GM23248 (cell line): ENCODE measurements around the gene TRABD. TPM values are rescaled to one million over a fixed set of nuclear protein-coding genes. Genes with fewer than 3 reads are reported as not detected.

ENCODE experiments used
- DNase-seq: peaks from one replicate; pipeline ENCODE4 v3.0.0-alpha.2; 2015
- H2AFZ ChIP-seq: fragments of 200-600 bp; sonication (generic); 2 replicates; pipeline ENCODE4 v1.6.1; 2016; ENCODE audit warnings: antibody characterized with exemption
- H3F3A ChIP-seq: fragments of 200-600 bp; sonication (generic); 2 replicates; pipeline ENCODE4 v1.6.1; 2016; ENCODE audit warnings: mild to moderate bottlenecking, antibody characterized with exemption, mixed run types; ENCODE audit not compliant: insufficient read depth
- H3K27ac ChIP-seq: fragments of 200-600 bp; sonication (generic); 2 replicates; pipeline ENCODE4 v1.5.1; 2016; ENCODE audit warnings: mild to moderate bottlenecking
- H3K27me3 ChIP-seq: fragments of 200-600 bp; sonication (generic); replicated peaks from 2 replicates; pipeline ENCODE4 v1.6.1; 2016; ENCODE audit warnings: mild to moderate bottlenecking; ENCODE audit not compliant: insufficient read depth
- H3K36me3 ChIP-seq: fragments of 200-600 bp; sonication (generic); 2 replicates; pipeline ENCODE4 v1.6.1; 2016; ENCODE audit warnings: low read depth, mild to moderate bottlenecking
- H3K4me1 ChIP-seq: fragments of 200-600 bp; sonication (generic); 2 replicates; pipeline ENCODE4 v1.6.1; 2016; ENCODE audit warnings: mild to moderate bottlenecking; ENCODE audit not compliant: insufficient read depth
- H3K4me2 ChIP-seq: fragments of 200-600 bp; sonication (generic); one replicate; pipeline ENCODE4 v1.6.1; 2016; ENCODE audit warnings: mild to moderate bottlenecking; ENCODE audit not compliant: unreplicated experiment
- H3K4me3 ChIP-seq: fragments of 200-600 bp; sonication (generic); 2 replicates; pipeline ENCODE4 v1.5.1; 2016; ENCODE audit warnings: mild to moderate bottlenecking
- H3K79me2 ChIP-seq: fragments of 200-600 bp; sonication (generic); 2 replicates; pipeline ENCODE4 v1.6.1; 2016; ENCODE audit warnings: mild to moderate bottlenecking; ENCODE audit not compliant: insufficient read depth
- H3K9ac ChIP-seq: fragments of 200-600 bp; sonication (generic); 2 replicates; pipeline ENCODE4 v1.6.1; 2016; ENCODE audit warnings: mild to moderate bottlenecking
- H3K9me2 ChIP-seq: fragments of 200-600 bp; sonication (generic); 2 replicates; pipeline ENCODE4 v1.6.1; 2016; ENCODE audit warnings: mixed run types, mild to moderate bottlenecking, moderate library complexity; ENCODE audit not compliant: insufficient read depth
- H3K9me3 ChIP-seq: fragments of 200-600 bp; sonication (generic); one replicate; pipeline ENCODE4 v1.6.1; 2017; ENCODE audit warnings: low read depth
- H4K20me1 ChIP-seq: fragments of 200-600 bp; sonication (generic); 2 replicates; pipeline ENCODE4 v1.6.0; 2016; ENCODE audit not compliant: insufficient read depth
- EZH2 ChIP-seq: fragments of 200-600 bp; sonication (generic); IDR thresholded peaks from 2 replicates; pipeline ENCODE4 v1.6.1; 2018; ENCODE audit warnings: antibody characterized with exemption, mild to moderate bottlenecking; ENCODE audit not compliant: insufficient read depth, poor library complexity, severe bottlenecking
- EZH2phosphoT487 ChIP-seq: fragments of 200-600 bp; sonication (generic); IDR thresholded peaks from 2 replicates; pipeline ENCODE4 v1.6.1; 2018; ENCODE audit warnings: antibody characterized with exemption, moderate library complexity, mild to moderate bottlenecking, low read depth; ENCODE audit not compliant: insufficient read depth
- WGBS, 2 experiments: methylation state at CpG; one replicate each; pipeline ENCODE4 v1.1.6; 2015 to 2017; ENCODE audit warnings: low lambda C conversion rate in 2 of 2, low coverage in 1 of 2; ENCODE audit errors: missing lambda C conversion rate in 2 of 2; 5-methylcytosine and 5-hydroxymethylcytosine counted together
- in situ Hi-C: fragments of 300-500 bp; cut with MboI; formaldehyde crosslinking; loops from 2 replicates; pipeline ENCODE4 v1.15.0; 2020
- polyA plus RNA-seq: library from polyadenylated mRNA; unstranded; fragments of >200 nt; fragmentation: Nextera tagmentation; extraction: Ambion mirVana; gene quantifications from 2 replicates; pipeline ENCODE4 v1.2.1, GENCODE V29; 2016
- total RNA-seq: library from RNA; depleted of rRNA; stranded (reverse); fragments of >200 nt; shearing (Covaris generic); gene quantifications from 2 replicates; pipeline ENCODE4 v1.2.3, GENCODE V29; 2014

Gene TRABD
- total and polyA plus RNA-seq, 2 experiments from 2014 or later, result 19.5 to 22.6 TPM

DNA sequence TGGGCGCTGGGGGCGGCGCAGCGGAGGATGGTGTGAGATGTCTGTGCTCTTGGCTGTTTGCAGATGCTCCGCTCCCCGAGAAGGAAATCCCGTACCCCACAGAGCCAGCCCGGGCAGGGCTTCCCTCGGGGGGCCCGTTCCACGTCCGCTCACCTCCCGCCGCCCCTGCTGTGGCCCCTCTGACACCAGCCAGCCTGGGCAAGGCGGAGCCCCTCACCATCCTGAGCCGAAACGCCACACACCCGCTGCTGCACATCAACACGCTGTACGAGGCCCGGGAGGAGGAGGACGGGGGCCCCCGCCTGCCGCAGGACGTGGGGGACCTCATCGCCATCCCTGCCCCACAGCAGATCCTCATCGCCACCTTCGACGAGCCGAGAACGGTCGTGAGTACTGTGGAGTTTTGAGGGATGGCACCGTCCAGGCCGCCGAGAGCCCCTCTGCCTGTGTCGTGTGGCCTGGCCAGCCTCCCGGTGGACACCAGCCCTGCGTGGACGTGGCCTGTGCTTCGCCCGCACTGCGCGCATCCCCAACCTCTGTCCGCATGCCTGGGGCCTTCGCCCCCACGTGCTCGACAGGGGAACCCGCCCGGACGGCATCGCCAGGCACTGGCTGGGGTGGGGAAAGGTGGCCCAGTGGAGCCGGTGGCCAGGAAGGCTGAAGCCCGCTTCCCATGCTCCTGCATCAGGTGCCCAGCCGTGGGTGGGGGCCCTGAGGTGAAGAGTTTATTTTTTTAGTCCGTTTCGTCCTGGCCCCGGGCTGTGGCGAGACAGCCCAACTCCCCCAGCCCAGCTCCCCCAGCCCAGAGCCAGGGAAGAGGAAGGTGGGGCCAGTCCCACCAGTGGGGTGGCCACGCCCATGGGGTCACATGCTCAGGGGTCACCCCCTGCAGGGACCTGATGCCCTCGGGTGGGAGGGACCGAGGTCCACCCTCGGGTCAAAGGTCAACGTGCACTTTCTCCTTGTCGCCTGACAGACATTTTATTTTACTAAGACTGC, 6.5 kb upstream of the TRABD start:
- H3K9me2 ChIP-seq, result no peaks in the 10 kb centered on the region
- H3K36me3 ChIP-seq, result no peaks in the 10 kb centered on the region
- H4K20me1 ChIP-seq, result no peaks in the 10 kb centered on the region
- no peak overlapping the region for H3K9ac ChIP-seq
- no peak overlapping the region for H3K27ac ChIP-seq
- 46 to 51% methylated on average over 51 to 62 of the region's 64 CpGs for WGBS, 2 experiments
- no peaks in the 10 kb centered on the region for H3F3A ChIP-seq
- 0 out of 2 replicates have a peak, but pooled peaks cover 3% of the 10 kb centered on the region for H3K27me3 ChIP-seq
- no peaks in the 10 kb centered on the region for H3K79me2 ChIP-seq
- no peak overlapping the region for H2AFZ ChIP-seq
- in situ Hi-C loops, result no loop called here
- TF ChIP-seq EZH2phosphoT487 (no peak), EZH2 (no peak)
- no peak overlapping the region for H3K4me3 ChIP-seq
- no peaks in the 10 kb centered on the region for H3K4me1 ChIP-seq
- DNase-seq, result no peak
- no peak overlapping the region for H3K4me2 ChIP-seq
- no peaks in the 10 kb centered on the region for H3K9me3 ChIP-seq

DNA sequence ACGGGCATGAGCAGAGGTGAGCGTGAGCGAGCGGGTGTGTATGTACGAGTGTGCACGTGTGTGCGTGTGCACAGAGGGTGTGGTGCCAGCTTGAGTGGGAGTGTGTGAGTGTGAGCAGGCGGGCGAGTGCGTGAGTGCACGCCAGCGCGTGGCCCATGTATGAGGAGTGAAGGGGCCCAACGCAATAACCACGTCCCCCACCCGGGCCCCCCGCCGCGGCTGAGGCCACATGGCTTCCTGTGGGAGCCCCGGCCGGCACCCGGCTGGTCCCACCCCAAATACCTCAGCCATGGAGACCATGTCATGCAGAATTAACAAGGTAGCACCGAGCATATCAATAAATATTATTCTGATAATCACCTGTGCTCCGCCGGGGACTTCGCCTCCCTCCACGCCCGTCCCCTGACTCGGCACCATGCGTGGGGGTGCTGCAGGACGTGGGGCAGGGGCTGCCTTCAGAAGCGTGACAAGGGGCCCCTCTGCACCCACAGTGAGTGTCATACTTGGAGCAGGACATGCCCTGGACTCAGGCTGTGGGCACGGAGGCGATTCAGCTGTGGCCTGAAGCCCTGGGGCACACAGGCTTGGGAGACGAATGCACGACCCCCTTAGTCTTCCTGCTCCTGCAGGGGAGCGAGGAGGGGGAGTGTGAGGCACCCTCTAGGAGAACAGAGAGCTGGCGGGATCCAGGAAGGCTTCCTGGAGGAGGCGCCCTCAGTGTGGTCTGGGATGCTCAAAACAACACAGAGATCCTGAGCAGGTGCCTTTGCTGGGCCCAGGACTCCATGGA, 5.6 kb upstream of the TRABD start:
- Histone ChIP-seq H3K27ac (no peak overlapping the region), H3K4me3 (no peak overlapping the region), H3K4me2 (no peak overlapping the region), H4K20me1 (no peaks in the 10 kb centered on the region), H2AFZ (no peak overlapping the region), H3K4me1 (no peaks in the 10 kb centered on the region), H3K27me3 (0 out of 2 replicates have a peak, but pooled peaks cover 3% of the 10 kb centered on the region), H3K9me2 (no peaks in the 10 kb centered on the region), H3F3A (no peaks in the 10 kb centered on the region), H3K9ac (no peak overlapping the region), H3K9me3 (no peaks in the 10 kb centered on the region), H3K79me2 (no peaks in the 10 kb centered on the region), H3K36me3 (no peaks in the 10 kb centered on the region)
- 60 to 67% methylated on average over 33 to 39 of the region's 39 CpGs for WGBS, 2 experiments
- TF ChIP-seq EZH2phosphoT487, result no peak
- TF ChIP-seq EZH2, result no peak
- DNase-seq, result no peak
- in situ Hi-C loops, result no loop called here

DNA sequence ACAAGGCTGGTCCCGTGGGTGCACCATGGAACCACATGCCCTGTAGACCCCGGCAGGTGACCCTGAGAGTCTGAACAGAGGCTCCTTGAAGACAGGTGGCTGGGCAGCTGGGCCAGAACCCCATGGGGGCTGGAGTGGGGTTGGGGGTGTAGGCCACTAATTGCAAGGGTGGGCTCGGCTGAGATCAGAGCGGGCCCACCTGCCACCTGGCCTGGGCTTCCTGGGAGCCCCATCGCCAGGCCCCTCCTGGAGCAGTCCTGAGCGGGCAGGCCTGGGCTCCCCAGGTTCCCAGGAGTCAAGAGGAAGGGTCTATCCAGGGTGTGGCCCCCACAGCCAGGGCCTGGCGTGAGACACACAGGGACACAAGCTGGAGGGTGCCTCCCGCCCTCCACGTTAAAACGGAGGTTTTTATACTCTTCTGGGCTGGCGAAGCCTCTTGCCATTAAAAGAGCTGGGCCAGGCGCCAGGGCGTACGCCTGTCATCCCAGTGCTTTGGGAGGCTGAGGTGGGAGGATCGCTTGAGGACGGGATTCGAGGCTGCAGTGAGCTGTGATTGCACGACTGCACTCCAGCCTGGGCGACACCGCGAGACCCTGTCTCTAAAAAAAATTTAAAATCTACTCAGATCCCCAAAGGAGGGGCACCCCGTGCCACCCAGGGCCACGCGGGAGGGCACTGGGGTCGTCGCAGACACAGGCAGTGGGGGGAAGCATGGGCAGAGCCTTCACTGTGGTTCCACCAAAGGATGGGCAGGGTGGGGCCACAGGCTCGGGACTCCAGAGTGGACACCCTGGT, 4.8 kb upstream of the TRABD start:
- no peak for DNase-seq
- TF ChIP-seq EZH2 (no peak), EZH2phosphoT487 (no peak)
- 87% methylated on average over 25 to 27 of the region's 27 CpGs for WGBS, 2 experiments
- Histone ChIP-seq H3K27ac (no peak overlapping the region), H3F3A (no peaks in the 10 kb centered on the region), H3K9me3 (no peaks in the 10 kb centered on the region), H3K4me2 (no peak overlapping the region), H3K9me2 (no peaks in the 10 kb centered on the region), H3K36me3 (no peaks in the 10 kb centered on the region), H3K79me2 (no peaks in the 10 kb centered on the region), H3K4me1 (no peaks in the 10 kb centered on the region), H3K27me3 (0 out of 2 replicates have a peak, but pooled peaks cover 3% of the 10 kb centered on the region), H3K9ac (no peak overlapping the region), H3K4me3 (no peak overlapping the region), H4K20me1 (no peaks in the 10 kb centered on the region), H2AFZ (no peak overlapping the region)
- in situ Hi-C loops, result no loop called here
